ENCODE results near the gene SPSB3.
A peak's percentile ranks its signal among the peaks of the same experiment; 100 is the strongest.

Gene SPSB3

DNA sequence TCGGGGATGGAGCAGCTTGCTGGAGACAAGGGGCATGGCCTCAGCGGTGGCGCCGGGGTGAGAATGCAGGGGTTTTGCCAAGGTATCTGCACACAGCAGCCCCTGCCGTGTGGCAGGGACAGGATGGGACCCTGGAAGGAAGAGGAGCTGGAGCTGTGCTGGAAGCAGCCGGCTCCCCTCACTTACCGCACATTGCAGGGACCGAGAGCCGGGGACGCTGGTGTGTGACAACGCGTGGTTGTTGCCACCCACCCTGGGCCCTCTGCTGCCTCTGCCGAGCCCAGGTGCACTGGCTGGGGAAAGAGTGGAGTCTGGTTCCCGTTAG is 3.4 kb upstream of the SPSB3 start:
- no peak overlapping the region for H3K27ac ChIP-seq (ENCODE audit: low read depth, low read length)
- H3K36me3 ChIP-seq (ENCODE audit: control insufficient read depth, low read length) = peaks cover 22% of the 10 kb centered on the region
- peaks cover 16% of the 10 kb centered on the region for H3K4me1 ChIP-seq (ENCODE audit: control insufficient read depth, low read length)
- H3K9me2 ChIP-seq (replicated peaks; ENCODE audit: control insufficient read depth, low read length) = no peaks in the 10 kb centered on the region
- no peaks in the 10 kb centered on the region for H3K27me3 ChIP-seq (ENCODE audit: control insufficient read depth, low read length)
- no peaks in the 10 kb centered on the region for H3K9me3 ChIP-seq (ENCODE audit: control insufficient read depth, insufficient read depth, low read length)
- no peak for TF ChIP-seq EZH2phosphoT487 (IDR thresholded peaks at IDR 0.05; ENCODE audit: borderline replicate concordance, low read length)
- TF ChIP-seq, protein P1, sequence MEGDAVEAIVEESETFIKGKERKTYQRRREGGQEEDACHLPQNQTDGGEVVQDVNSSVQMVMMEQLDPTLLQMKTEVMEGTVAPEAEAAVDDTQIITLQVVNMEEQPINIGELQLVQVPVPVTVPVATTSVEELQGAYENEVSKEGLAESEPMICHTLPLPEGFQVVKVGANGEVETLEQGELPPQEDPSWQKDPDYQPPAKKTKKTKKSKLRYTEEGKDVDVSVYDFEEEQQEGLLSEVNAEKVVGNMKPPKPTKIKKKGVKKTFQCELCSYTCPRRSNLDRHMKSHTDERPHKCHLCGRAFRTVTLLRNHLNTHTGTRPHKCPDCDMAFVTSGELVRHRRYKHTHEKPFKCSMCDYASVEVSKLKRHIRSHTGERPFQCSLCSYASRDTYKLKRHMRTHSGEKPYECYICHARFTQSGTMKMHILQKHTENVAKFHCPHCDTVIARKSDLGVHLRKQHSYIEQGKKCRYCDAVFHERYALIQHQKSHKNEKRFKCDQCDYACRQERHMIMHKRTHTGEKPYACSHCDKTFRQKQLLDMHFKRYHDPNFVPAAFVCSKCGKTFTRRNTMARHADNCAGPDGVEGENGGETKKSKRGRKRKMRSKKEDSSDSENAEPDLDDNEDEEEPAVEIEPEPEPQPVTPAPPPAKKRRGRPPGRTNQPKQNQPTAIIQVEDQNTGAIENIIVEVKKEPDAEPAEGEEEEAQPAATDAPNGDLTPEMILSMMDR (IDR thresholded peaks at IDR 0.05; ENCODE audit: low read depth, low read length, poor library complexity, severe bottlenecking) = no peak
- H3K79me2 ChIP-seq (ENCODE audit: control insufficient read depth, low read length) = peaks cover 62% of the 10 kb centered on the region
- 0 out of 2 replicates have a peak, but pooled peaks cover 5% of the 10 kb centered on the region for H4K20me1 ChIP-seq (ENCODE audit: control insufficient read depth, insufficient read depth, low read depth, low read length)
- H3K4me2 ChIP-seq (ENCODE audit: low read length) = no peak overlapping the region
- H3F3A ChIP-seq (ENCODE audit: control insufficient read depth, insufficient read depth) = no peaks in the 10 kb centered on the region
- no peak overlapping the region for H3K4me3 ChIP-seq (ENCODE audit: low read length)

DNA sequence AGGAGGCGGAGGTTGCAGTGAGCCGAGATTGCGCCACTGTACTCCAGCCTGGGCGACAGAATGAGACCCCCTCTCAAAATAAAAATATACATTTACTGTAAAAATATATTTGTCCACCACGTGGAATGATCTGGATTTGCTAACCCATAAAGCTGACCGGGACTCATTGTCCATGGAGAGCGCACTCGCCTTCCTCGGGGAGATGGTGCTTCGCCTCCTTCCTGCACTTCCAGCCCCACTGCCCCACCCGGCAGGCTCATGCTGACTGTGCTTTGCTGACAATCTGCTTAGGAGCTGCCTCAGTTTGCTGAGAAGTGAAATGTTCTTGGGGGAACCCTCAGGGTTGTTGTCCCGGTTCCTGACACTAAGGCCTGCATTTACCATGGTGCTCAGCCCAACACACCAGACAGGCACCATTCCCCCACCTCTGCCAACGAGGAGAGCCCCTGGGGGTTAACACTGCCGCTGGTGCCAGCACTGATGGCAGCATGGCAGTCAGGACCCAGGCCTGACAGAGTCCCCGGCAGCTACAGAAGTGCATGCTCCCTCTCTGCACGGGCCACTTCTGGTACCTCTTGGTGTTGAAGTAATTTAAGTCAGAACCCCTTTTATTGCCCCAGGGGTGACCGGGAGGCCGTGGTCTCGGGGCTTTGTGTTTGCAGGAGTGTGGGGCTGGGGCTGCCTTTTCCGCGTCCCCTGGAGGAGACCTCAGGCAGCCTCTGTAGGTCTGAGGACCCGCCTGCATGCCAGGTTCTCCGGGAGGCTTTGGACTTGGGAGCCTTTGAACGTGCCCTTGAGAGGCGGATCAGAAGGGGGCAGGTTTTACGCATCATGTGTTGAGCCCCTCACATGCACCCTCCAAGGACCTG is 2.8 kb upstream of the SPSB3 start:
- Histone ChIP-seq H3K9me3 (ENCODE audit: control insufficient read depth, insufficient read depth, low read length) (no peaks in the 10 kb centered on the region), H3K27me3 (ENCODE audit: control insufficient read depth, low read length) (no peaks in the 10 kb centered on the region), H3K4me1 (ENCODE audit: control insufficient read depth, low read length) (peaks cover 16% of the 10 kb centered on the region), H3K4me3 (ENCODE audit: low read length) (no peak overlapping the region), H4K20me1 (ENCODE audit: control insufficient read depth, insufficient read depth, low read depth, low read length) (0 out of 2 replicates have a peak, but pooled peaks cover 5% of the 10 kb centered on the region), H3K79me2 (ENCODE audit: control insufficient read depth, low read length) (peaks cover 62% of the 10 kb centered on the region), H3K4me2 (ENCODE audit: low read length) (no peak overlapping the region), H3K36me3 (ENCODE audit: control insufficient read depth, low read length) (peaks cover 22% of the 10 kb centered on the region), H3F3A (ENCODE audit: control insufficient read depth, insufficient read depth) (no peaks in the 10 kb centered on the region), H3K27ac (ENCODE audit: low read depth, low read length) (no peak overlapping the region), H3K9me2 (replicated peaks; ENCODE audit: control insufficient read depth, low read length) (no peaks in the 10 kb centered on the region)
- no peak for TF ChIP-seq EZH2phosphoT487 (IDR thresholded peaks at IDR 0.05; ENCODE audit: borderline replicate concordance, low read length)
- TF ChIP-seq, protein P1 (IDR thresholded peaks at IDR 0.05; ENCODE audit: low read depth, low read length, poor library complexity, severe bottlenecking) = no peak

DNA sequence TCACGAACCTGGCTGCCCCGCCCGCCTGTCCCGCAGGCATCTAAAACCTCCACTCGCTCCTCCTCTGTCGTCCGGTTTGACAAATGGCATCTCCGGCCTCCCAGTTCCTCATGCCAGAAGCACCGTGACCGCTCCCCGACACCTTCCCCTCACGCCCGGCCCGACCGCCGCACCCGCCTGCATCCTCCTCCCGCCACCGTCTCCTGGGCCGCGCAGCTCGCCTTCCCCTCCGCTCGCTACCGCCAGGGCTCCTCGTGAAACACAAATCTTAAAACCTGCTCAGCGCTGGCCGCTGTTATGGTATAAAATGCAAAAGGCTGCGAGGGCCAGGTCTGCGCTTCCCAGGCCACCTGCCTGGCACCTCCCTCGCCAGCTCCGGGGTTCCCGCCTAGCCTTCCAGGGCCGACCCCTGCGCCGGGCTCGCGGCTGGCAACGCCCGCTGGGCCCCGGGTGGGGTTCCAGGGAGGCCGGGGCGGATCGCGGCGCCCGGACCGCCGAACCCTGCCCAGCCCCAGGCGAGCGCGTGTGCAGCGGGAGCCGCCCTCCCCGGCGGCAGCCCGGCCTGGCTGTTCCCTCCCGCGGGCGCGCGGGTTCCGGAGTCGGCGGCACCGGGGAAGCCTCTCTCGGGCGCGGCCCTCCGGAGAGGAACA is 488 bp downstream of the SPSB3 start:
- H3K9me2 ChIP-seq (replicated peaks; ENCODE audit: control insufficient read depth, low read length) = no peaks in the 10 kb centered on the region
- H3K27me3 ChIP-seq (ENCODE audit: control insufficient read depth, low read length) = no peaks in the 10 kb centered on the region
- H3K27ac ChIP-seq (ENCODE audit: low read depth, low read length) = no peak overlapping the region
- H4K20me1 ChIP-seq (ENCODE audit: control insufficient read depth, insufficient read depth, low read depth, low read length) = 0 out of 2 replicates have a peak, but pooled peaks cover 5% of the 10 kb centered on the region
- H3K79me2 ChIP-seq (ENCODE audit: control insufficient read depth, low read length) = peaks cover 52% of the 10 kb centered on the region
- TF ChIP-seq, protein P1 (IDR thresholded peaks at IDR 0.05; ENCODE audit: low read depth, low read length, poor library complexity, severe bottlenecking) = no peak
- peaks cover 27% of the 10 kb centered on the region for H3K36me3 ChIP-seq (ENCODE audit: control insufficient read depth, low read length)
- no peaks in the 10 kb centered on the region for H3K9me3 ChIP-seq (ENCODE audit: control insufficient read depth, insufficient read depth, low read length)
- peaks cover 16% of the 10 kb centered on the region for H3K4me1 ChIP-seq (ENCODE audit: control insufficient read depth, low read length)
- no peaks in the 10 kb centered on the region for H3F3A ChIP-seq (ENCODE audit: control insufficient read depth, insufficient read depth)
- H3K4me3 ChIP-seq (ENCODE audit: low read length) = peak overlapping the region; percentile 82
- H3K4me2 ChIP-seq (ENCODE audit: low read length) = peak overlapping the region; percentile 93

Measured in DOHH2 (cell line).